MM.1S (cell line): ENCODE data around the gene HDAC6.

Source experiments
- CTCF ChIP-seq: fragments of 300-600 bp; sonication (generic); IDR thresholded peaks from 2 replicates; pipeline ENCODE4 v1.5.1; 2016; ENCODE audit warnings: antibody characterized with exemption, low read length, mixed read lengths
- EZH2 ChIP-seq: fragments of 300-600 bp; sonication (generic); optimal IDR thresholded peaks from 2 replicates; pipeline ENCODE3; 2017; ENCODE audit warnings: low read depth, mild to moderate bottlenecking, antibody characterized with exemption, low read length, mixed read lengths
- EZH2phosphoT487 ChIP-seq: fragments of 300-600 bp; sonication (generic); IDR thresholded peaks from 2 replicates; pipeline ENCODE4 v1.6.1; 2018; ENCODE audit warnings: antibody characterized with exemption, low read length

GRCh38 chrX:48827654-48827968 is 25.7 kb downstream of the HDAC6 start:
- TF ChIP-seq CTCF (no peak), EZH2 (no peak), EZH2phosphoT487 (no peak)
